PC-3 (cell line): ENCODE measurements around the gene OR2F2. TPM values are rescaled to one million over a fixed set of nuclear protein-coding genes. Genes with fewer than 3 reads are reported as not detected.

Experiments
- ATAC-seq: fragments of 200-7000 bp; cut with Tn5 transposase; 2 replicates; pipeline ENCODE4 v1.9.1; 2020; ENCODE audit warnings: mild to moderate bottlenecking, moderate library complexity
- BruUV-seq: library from RNA; stranded (reverse); fragments of 400-500 nt; replicated peaks from 2 replicates; lab custom pipeline; 2021; lab: Mats Ljungman, UMichigan
- CTCF ChIA-PET: fragments of 300-600 bp; sonication (Branson Sonifier 250); formaldehyde crosslinking; loops from one replicate; lab custom pipeline; 2022; ENCODE audit warnings: antibody characterized with exemption; lab: Charles Lee
- POLR2A ChIA-PET: fragments of 300-600 bp; sonication (Branson Sonifier 250); formaldehyde crosslinking; loops from one replicate; lab custom pipeline; 2022; ENCODE audit warnings: antibody characterized with exemption; ENCODE audit not compliant: unreplicated experiment; lab: Charles Lee
- DNase-seq: peaks from one replicate; pipeline ENCODE4 v3.0.0-alpha.2; 2015
- H2AFZ ChIP-seq: fragments of 300-600 bp; sonication (generic); 2 replicates; pipeline ENCODE4 v1.6.0; 2016; ENCODE audit warnings: antibody characterized with exemption, low read length
- H3F3A ChIP-seq: fragments of 300-600 bp; sonication (generic); one replicate; pipeline ENCODE4 v1.6.0; 2017; ENCODE audit warnings: antibody characterized with exemption, low read length, control low read depth, mild to moderate bottlenecking; ENCODE audit not compliant: unreplicated experiment
- H3K27ac ChIP-seq: fragments of 300-600 bp; sonication (generic); 2 replicates; pipeline ENCODE4 v1.5.1; 2016; ENCODE audit warnings: mild to moderate bottlenecking, low read length
- H3K27me3 ChIP-seq: fragments of 300-600 bp; sonication (generic); 2 replicates; pipeline ENCODE4 v1.6.1; 2016; ENCODE audit warnings: low read length, mixed read lengths
- H3K36me3 ChIP-seq: fragments of 300-600 bp; sonication (generic); 2 replicates; pipeline ENCODE4 v1.6.1; 2016; ENCODE audit warnings: low read depth, mixed run types, low read length, mixed read lengths
- H3K4me1 ChIP-seq: fragments of 300-600 bp; sonication (generic); 2 replicates; pipeline ENCODE4 v1.5.1; 2016; ENCODE audit warnings: low read length; ENCODE audit not compliant: insufficient read depth
- H3K4me2 ChIP-seq: fragments of 300-600 bp; sonication (generic); 2 replicates; pipeline ENCODE4 v1.6.0; 2016; ENCODE audit warnings: low read length
- H3K4me3 ChIP-seq: fragments of 300-600 bp; sonication (generic); 2 replicates; pipeline ENCODE4 v1.5.1; 2016; ENCODE audit warnings: mild to moderate bottlenecking, low read length, mixed read lengths
- H3K79me2 ChIP-seq: fragments of 300-600 bp; sonication (generic); 2 replicates; pipeline ENCODE4 v1.6.1; 2017; ENCODE audit warnings: low read length, mixed read lengths
- H3K9ac ChIP-seq: fragments of 300-600 bp; sonication (generic); 2 replicates; pipeline ENCODE4 v1.6.0; 2016; ENCODE audit warnings: mild to moderate bottlenecking, low read length
- H3K9me2 ChIP-seq: fragments of 300-600 bp; sonication (generic); replicated peaks from 2 replicates; pipeline ENCODE4 v1.6.1; 2016; ENCODE audit warnings: mixed run types, low read length, mixed read lengths
- H3K9me3 ChIP-seq: fragments of 300-600 bp; sonication (generic); 2 replicates; pipeline ENCODE4 v1.6.1; 2016; ENCODE audit warnings: low read length, mixed read lengths
- H4K20me1 ChIP-seq: fragments of 300-600 bp; sonication (generic); 2 replicates; pipeline ENCODE4 v1.6.1; 2016; ENCODE audit warnings: low read length, mixed read lengths
- CTCF ChIP-seq: fragments of 300-600 bp; sonication (generic); conservative IDR thresholded peaks from 2 replicates; pipeline ENCODE4 v1.5.1; 2017; ENCODE audit warnings: antibody characterized with exemption, low read depth, mild to moderate bottlenecking, low read length
- EZH2 ChIP-seq: fragments of 300-600 bp; sonication (generic); IDR thresholded peaks from one replicate; pipeline ENCODE4 v1.6.1; 2017; ENCODE audit warnings: antibody characterized with exemption, mild to moderate bottlenecking, low read length; ENCODE audit not compliant: unreplicated experiment
- EZH2phosphoT487 ChIP-seq: fragments of 300-600 bp; sonication (generic); IDR thresholded peaks from 2 replicates; pipeline ENCODE4 v1.6.1; 2018; ENCODE audit warnings: mild to moderate bottlenecking, antibody characterized with exemption, low read length, borderline replicate concordance
- intact Hi-C: fragments of 100-400 bp; cut with micrococcal nuclease; formaldehyde crosslinking; loops from 2 replicates; pipeline ENCODE4 v1.9.0; 2023
- total RNA-seq: library from RNA; depleted of rRNA; stranded (reverse); fragments of >200 nt; gene quantifications from 2 replicates; pipeline ENCODE4 v1.2.3, GENCODE V29; 2014; rRNA removed

The OR2F2 gene
- total RNA-seq, 1 experiment from 2014 or later, result not detected

DNA sequence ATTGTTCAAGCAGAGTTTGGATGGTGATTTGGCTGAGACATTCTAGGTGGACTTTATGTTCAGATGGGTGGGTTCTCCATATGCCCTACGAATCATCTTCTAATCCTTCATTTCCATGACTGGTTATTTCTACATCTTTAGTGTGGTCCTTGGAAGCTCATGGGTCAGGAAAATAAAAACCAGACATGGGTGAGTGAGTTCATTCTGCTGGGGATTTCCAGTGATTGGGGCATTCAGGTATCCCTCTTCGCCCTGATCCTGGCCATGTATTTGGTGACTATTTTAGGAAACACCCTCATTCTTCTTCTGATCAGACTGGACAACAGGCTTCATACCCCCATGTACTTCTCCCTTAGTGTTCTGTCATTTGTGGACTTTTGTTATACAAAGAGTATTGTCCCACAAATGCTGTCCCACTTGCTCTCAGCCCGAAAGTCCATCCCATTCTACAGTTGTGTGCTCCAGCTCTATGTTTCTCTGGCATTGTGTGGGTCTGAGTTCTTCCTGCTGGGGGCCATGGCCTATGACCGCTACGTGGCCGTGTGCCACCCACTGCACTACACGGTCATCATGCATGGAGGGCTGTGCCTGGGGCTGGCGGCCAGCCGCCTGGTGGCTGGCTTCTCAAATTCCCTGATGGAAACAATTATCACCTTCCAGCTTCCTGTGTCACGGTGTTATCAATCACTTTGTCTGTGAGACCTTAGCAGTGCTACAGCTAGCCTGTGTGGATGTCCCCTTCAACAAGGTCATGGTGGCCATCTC, 45.9 kb downstream of the OR2F2 start:
- no peak overlapping the region for H3K9ac ChIP-seq
- no peak overlapping the region for H2AFZ ChIP-seq
- H3K4me2 ChIP-seq, result no peak overlapping the region
- BruUV-seq, result no TSS peak
- H3K79me2 ChIP-seq, result no peaks in the 10 kb centered on the region
- H3F3A ChIP-seq, result no peaks in the 10 kb centered on the region
- TF ChIP-seq CTCF, result no peak
- TF ChIP-seq EZH2, result no peak
- TF ChIP-seq EZH2phosphoT487, result no peak
- ATAC-seq (no peak), DNase-seq (no peak)
- H3K9me3 ChIP-seq, result no peaks in the 10 kb centered on the region
- no peak overlapping the region for H3K4me3 ChIP-seq
- H3K36me3 ChIP-seq, result no peaks in the 10 kb centered on the region
- intact Hi-C loops, result no loop called here
- peaks cover 29% of the 10 kb centered on the region for H3K4me1 ChIP-seq
- ChIA-PET POLR2A (no interaction called here), CTCF (no interaction called here)
- no peaks in the 10 kb centered on the region for H4K20me1 ChIP-seq
- no peaks in the 10 kb centered on the region for H3K9me2 ChIP-seq
- H3K27me3 ChIP-seq, result no peaks in the 10 kb centered on the region
- no peak overlapping the region for H3K27ac ChIP-seq

DNA sequence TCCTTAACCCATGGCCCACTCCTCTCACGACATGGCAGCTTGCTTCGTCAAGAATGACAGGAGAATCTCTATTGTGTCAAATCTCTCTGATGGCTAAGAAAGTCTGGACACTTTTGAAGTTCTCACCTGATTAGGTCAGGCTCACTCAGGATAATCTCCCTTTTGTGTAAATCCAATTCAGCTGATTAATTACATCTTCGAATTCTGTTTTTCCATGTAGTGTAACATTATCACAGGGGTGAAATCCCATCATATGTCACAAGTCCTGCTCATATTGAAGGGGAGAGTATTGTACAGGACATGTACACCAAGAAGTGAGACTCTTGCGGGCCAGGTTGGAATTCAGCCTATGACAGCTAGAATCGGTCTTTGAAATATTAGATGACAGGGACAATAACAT, 48.9 kb downstream of the OR2F2 start:
- no peaks in the 10 kb centered on the region for H3K36me3 ChIP-seq
- H3F3A ChIP-seq, result no peaks in the 10 kb centered on the region
- no peak for ATAC-seq
- no peaks in the 10 kb centered on the region for H3K27me3 ChIP-seq
- no TSS peak for BruUV-seq
- intact Hi-C loops, result no loop called here
- no peak overlapping the region for H3K27ac ChIP-seq
- ChIA-PET POLR2A (no interaction called here), CTCF (no interaction called here)
- TF ChIP-seq EZH2phosphoT487, result no peak
- no peak for TF ChIP-seq EZH2
- TF ChIP-seq CTCF, result no peak
- H3K79me2 ChIP-seq, result no peaks in the 10 kb centered on the region
- H3K4me2 ChIP-seq, result no peak overlapping the region
- H3K9me2 ChIP-seq, result no peaks in the 10 kb centered on the region
- no peaks in the 10 kb centered on the region for H3K9me3 ChIP-seq
- H3K4me3 ChIP-seq, result no peak overlapping the region
- no peaks in the 10 kb centered on the region for H4K20me1 ChIP-seq
- H2AFZ ChIP-seq, result no peak overlapping the region
- H3K4me1 ChIP-seq, result peaks cover 23% of the 10 kb centered on the region
- no peak overlapping the region for H3K9ac ChIP-seq
- DNase-seq, result no peak

Other genes starting within 250 kb of the OR2F2 start
- gene CTAGE6, start 177.5 kb upstream of the OR2F2 start, total RNA-seq, result not detected in 2 replicates
- 12.4 and 16.9 TPM in 2 replicates for gene TCAF1, start 33.1 kb upstream of the OR2F2 start, total RNA-seq
- gene OR2F1, start 19.6 kb downstream of the OR2F2 start, total RNA-seq, result not detected in 2 replicates
- not detected in 2 replicates for gene OR6B1, start 65.1 kb downstream of the OR2F2 start, total RNA-seq
- gene OR2A5, start 113.7 kb downstream of the OR2F2 start, total RNA-seq, result not detected in 2 replicates
- gene OR2A25, start 134.6 kb downstream of the OR2F2 start, total RNA-seq, result not detected in 2 replicates
- not detected in 2 replicates for gene OR2A12, start 151.0 kb downstream of the OR2F2 start, total RNA-seq
- gene OR2A2, start 174.3 kb downstream of the OR2F2 start, total RNA-seq, result not detected in 2 replicates
- not detected in 2 replicates for gene OR2A14, start 187.9 kb downstream of the OR2F2 start, total RNA-seq
- 1.4 and 1.6 TPM in 2 replicates for gene CTAGE4, start 248.2 kb downstream of the OR2F2 start, total RNA-seq